SU-DHL-6 (cell line): ENCODE measurements around the gene FUT6.

Experiments used
- H2AFZ ChIP-seq: fragments of 200-600 bp; sonication (generic); 2 replicates; pipeline ENCODE4 v1.6.1; 2014; ENCODE audit warnings: low read depth, mild to moderate bottlenecking, moderate library complexity, mixed read lengths, antibody characterized with exemption, low read length; ENCODE audit not compliant: severe bottlenecking
- H3F3A ChIP-seq: fragments of 200-600 bp; shearing (Covaris generic); 2 replicates; pipeline ENCODE4 v1.6.0; 2016; ENCODE audit warnings: antibody characterized with exemption, mild to moderate bottlenecking; ENCODE audit not compliant: insufficient read depth
- H3K27ac ChIP-seq: fragments of 200-600 bp; sonication (generic); 2 replicates; pipeline ENCODE4 v1.5.1; 2016; ENCODE audit warnings: low read depth, mild to moderate bottlenecking, low read length, moderate library complexity, mixed read lengths
- H3K27me3 ChIP-seq: fragments of 200-600 bp; sonication (generic), shearing (Covaris generic); 2 replicates; pipeline ENCODE4 v1.6.0; 2014; ENCODE audit warnings: mild to moderate bottlenecking, low read length
- H3K36me3 ChIP-seq: fragments of 200-600 bp; sonication (generic); 2 replicates; pipeline ENCODE4 v1.6.1; 2014; ENCODE audit warnings: mild to moderate bottlenecking, low read length, mixed read lengths
- H3K4me2 ChIP-seq: fragments of 300-600, 200-600 bp; shearing (Covaris generic), sonication (generic); 2 replicates; pipeline ENCODE4 v1.6.0; 2014; ENCODE audit warnings: low read length, low read depth, mild to moderate bottlenecking; ENCODE audit not compliant: poor library complexity, severe bottlenecking
- H3K4me3 ChIP-seq: fragments of 200-600 bp; sonication (generic); 2 replicates; pipeline ENCODE4 v1.5.1; 2014; ENCODE audit warnings: antibody characterized with exemption, low read length, mild to moderate bottlenecking, mixed read lengths; ENCODE audit not compliant: insufficient read depth, poor library complexity, severe bottlenecking
- H3K79me2 ChIP-seq: fragments of 200-600 bp; sonication (generic); 2 replicates; pipeline ENCODE4 v1.6.1; 2014; ENCODE audit warnings: mild to moderate bottlenecking, low read length, moderate library complexity; ENCODE audit not compliant: insufficient read depth
- H3K9ac ChIP-seq: fragments of 200-600 bp; sonication (generic); 2 replicates; pipeline ENCODE4 v1.7.0; 2014; ENCODE audit warnings: mild to moderate bottlenecking, low read length
- H3K9me2 ChIP-seq: fragments of 200-600 bp; sonication (generic); replicated peaks from 2 replicates; pipeline ENCODE4 v1.6.1; 2014; ENCODE audit warnings: low read length; ENCODE audit not compliant: insufficient read depth
- H3K9me3 ChIP-seq: fragments of 200-600 bp; sonication (generic); 2 replicates; pipeline ENCODE4 v1.6.1; 2014; ENCODE audit warnings: low read length, mixed read lengths; ENCODE audit not compliant: insufficient read depth
- H4K20me1 ChIP-seq: fragments of 200-600 bp; sonication (generic); 2 replicates; pipeline ENCODE4 v1.6.1; 2014; ENCODE audit warnings: low read depth, mild to moderate bottlenecking, antibody characterized with exemption, low read length, moderate library complexity, mixed read lengths
- CTCF ChIP-seq: fragments of 200-600 bp; sonication (generic); IDR thresholded peaks from one replicate; pipeline ENCODE4 v1.5.1; 2017; ENCODE audit warnings: antibody characterized with exemption, mild to moderate bottlenecking, low read length, moderate library complexity; ENCODE audit not compliant: insufficient read depth, poor library complexity, severe bottlenecking
- EZH2phosphoT487 ChIP-seq: fragments of 200-600 bp; sonication (generic), shearing (Covaris generic); conservative IDR thresholded peaks from 2 replicates; pipeline ENCODE4 v1.6.1; 2018; ENCODE audit warnings: mild to moderate bottlenecking, antibody characterized with exemption, low read length, moderate library complexity, mixed read lengths

Gene FUT6

GRCh38 chr19:5795382-5795919 is 44.1 kb downstream of the FUT6 start:
- Histone ChIP-seq H3K4me3 (no peak overlapping the region), H3K4me2 (no peak overlapping the region), H3K9ac (no peak overlapping the region), H3K79me2 (no peaks in the 10 kb centered on the region), H2AFZ (no peak overlapping the region), H3F3A (no peaks in the 10 kb centered on the region), H3K9me3 (no peaks in the 10 kb centered on the region), H3K36me3 (no peaks in the 10 kb centered on the region), H3K27ac (no peak overlapping the region), H4K20me1 (no peaks in the 10 kb centered on the region), H3K9me2 (no peaks in the 10 kb centered on the region), H3K27me3 (no peaks in the 10 kb centered on the region)
- TF ChIP-seq EZH2phosphoT487 (no peak), CTCF (no peak)

GRCh38 chr19:5793188-5793587 is 46.3 kb downstream of the FUT6 start:
- TF ChIP-seq EZH2phosphoT487, result no peak
- no peak for TF ChIP-seq CTCF
- H3K79me2 ChIP-seq, result peaks cover 3% of the 10 kb centered on the region; the same call in 1 of the 2 replicates
- H3K9me2 ChIP-seq, result no peaks in the 10 kb centered on the region
- H3K27ac ChIP-seq, result no peak overlapping the region
- H3K9me3 ChIP-seq, result no peaks in the 10 kb centered on the region
- no peak overlapping the region for H3K9ac ChIP-seq
- no peak overlapping the region for H2AFZ ChIP-seq
- H3F3A ChIP-seq, result no peaks in the 10 kb centered on the region
- no peak overlapping the region for H3K4me2 ChIP-seq
- H3K4me3 ChIP-seq, result no peak overlapping the region
- no peaks in the 10 kb centered on the region for H3K27me3 ChIP-seq
- H3K36me3 ChIP-seq, result no peaks in the 10 kb centered on the region
- H4K20me1 ChIP-seq, result no peaks in the 10 kb centered on the region

DNA sequence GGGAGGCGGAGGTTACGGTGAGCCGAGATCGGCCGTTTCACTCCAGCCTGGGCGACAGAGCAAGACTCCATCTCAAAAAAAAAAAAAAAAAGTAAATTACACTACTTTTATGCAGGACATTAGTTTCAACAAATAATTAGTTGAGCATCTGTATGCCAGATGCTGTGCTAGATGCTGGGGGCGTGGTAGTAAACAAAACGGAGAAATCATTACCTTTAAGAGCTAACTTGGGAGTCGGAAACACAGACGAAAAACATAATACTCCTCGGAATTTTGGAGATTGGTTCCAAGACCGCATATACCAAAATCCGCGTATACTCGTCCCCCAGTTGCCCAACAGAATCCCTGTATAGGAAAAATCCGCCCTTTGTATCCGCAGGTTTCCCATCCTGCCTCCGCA is 47.3 kb downstream of the FUT6 start:
- H3K27ac ChIP-seq, result no peak overlapping the region
- H4K20me1 ChIP-seq, result no peaks in the 10 kb centered on the region
- TF ChIP-seq EZH2phosphoT487 (no peak), CTCF (no peak)
- H3F3A ChIP-seq, result no peaks in the 10 kb centered on the region
- H3K27me3 ChIP-seq, result no peaks in the 10 kb centered on the region
- H3K4me3 ChIP-seq, result no peak overlapping the region
- H2AFZ ChIP-seq, result no peak overlapping the region
- no peak overlapping the region for H3K9ac ChIP-seq
- H3K9me3 ChIP-seq, result no peaks in the 10 kb centered on the region
- H3K79me2 ChIP-seq, result peaks cover 3% of the 10 kb centered on the region; the same call in 1 of the 2 replicates
- H3K36me3 ChIP-seq, result no peaks in the 10 kb centered on the region
- no peaks in the 10 kb centered on the region for H3K9me2 ChIP-seq
- H3K4me2 ChIP-seq, result no peak overlapping the region
